Measurements from ENCODE around the gene TTLL7.

Gene TTLL7

GRCh38 chr1:84012018-84012417 lies 13.1 kb upstream of the TTLL7 start:
- Histone ChIP-seq H3K9ac (ENCODE audit: low read depth, low read length) (no peak overlapping the region), H3K4me3 (ENCODE audit: low read depth, low read length) (no peak overlapping the region), H3K9me3 (ENCODE audit: control insufficient read depth, insufficient read depth, low read length) (no peaks in the 10 kb centered on the region), H3K27ac (ENCODE audit: low read depth, low read length) (no peak overlapping the region), H3K27me3 (ENCODE audit: control insufficient read depth, insufficient read depth, low read length) (peaks cover 9% of the 10 kb centered on the region; the same call in 1 of the 2 replicates), H3K4me1 (ENCODE audit: control insufficient read depth, insufficient read depth, low read length) (no peaks in the 10 kb centered on the region), H3K36me3 (ENCODE audit: control insufficient read depth, insufficient read depth, low read length) (no peaks in the 10 kb centered on the region)

GRCh38 chr1:84010136-84010535 lies 11.2 kb upstream of the TTLL7 start:
- Histone ChIP-seq H3K27ac (ENCODE audit: low read depth, low read length) (no peak overlapping the region), H3K9ac (ENCODE audit: low read depth, low read length) (no peak overlapping the region), H3K36me3 (ENCODE audit: control insufficient read depth, insufficient read depth, low read length) (no peaks in the 10 kb centered on the region), H3K27me3 (ENCODE audit: control insufficient read depth, insufficient read depth, low read length) (peaks cover 14% of the 10 kb centered on the region; the same call in 1 of the 2 replicates), H3K4me1 (ENCODE audit: control insufficient read depth, insufficient read depth, low read length) (no peaks in the 10 kb centered on the region), H3K9me3 (ENCODE audit: control insufficient read depth, insufficient read depth, low read length) (no peaks in the 10 kb centered on the region), H3K4me3 (ENCODE audit: low read depth, low read length) (no peak overlapping the region)

DNA sequence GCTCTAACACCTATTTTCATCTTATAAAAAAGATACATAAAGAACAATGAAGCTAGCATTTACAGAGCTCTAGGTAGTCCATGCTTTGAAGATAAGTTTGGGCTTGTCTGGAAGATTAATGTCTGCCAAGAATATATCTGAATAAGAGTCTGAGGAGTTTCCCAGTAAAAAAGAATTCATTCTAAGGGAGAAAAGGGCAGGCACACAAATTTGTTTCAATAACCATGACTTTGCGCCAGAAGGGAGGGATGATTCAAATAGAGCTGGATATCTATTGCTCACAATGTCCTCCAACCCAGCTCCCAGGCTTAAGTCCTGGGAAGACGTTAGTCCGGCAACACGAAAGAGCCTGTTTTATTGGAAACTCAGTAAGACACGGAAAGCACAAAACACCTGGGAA lies 9.7 kb upstream of the TTLL7 start:
- Histone ChIP-seq H3K4me3 (ENCODE audit: low read depth, low read length) (no peak overlapping the region), H3K36me3 (ENCODE audit: control insufficient read depth, insufficient read depth, low read length) (no peaks in the 10 kb centered on the region), H3K9me3 (ENCODE audit: control insufficient read depth, insufficient read depth, low read length) (no peaks in the 10 kb centered on the region), H3K27me3 (ENCODE audit: control insufficient read depth, insufficient read depth, low read length) (peaks cover 14% of the 10 kb centered on the region; the same call in 1 of the 2 replicates), H3K4me1 (ENCODE audit: control insufficient read depth, insufficient read depth, low read length) (no peaks in the 10 kb centered on the region), H3K27ac (ENCODE audit: low read depth, low read length) (no peak overlapping the region), H3K9ac (ENCODE audit: low read depth, low read length) (no peak overlapping the region)

- no peak overlapping the region for H3K27ac ChIP-seq (ENCODE audit: low read depth, low read length)
- H3K9me3 ChIP-seq (ENCODE audit: control insufficient read depth, insufficient read depth, low read length) = no peaks in the 10 kb centered on the region
- H3K36me3 ChIP-seq (ENCODE audit: control insufficient read depth, insufficient read depth, low read length) = no peaks in the 10 kb centered on the region
- peaks cover 32% of the 10 kb centered on the region for H3K27me3 ChIP-seq (ENCODE audit: control insufficient read depth, insufficient read depth, low read length)
- H3K9ac ChIP-seq (ENCODE audit: low read depth, low read length) = no peak overlapping the region
- no peaks in the 10 kb centered on the region for H3K4me1 ChIP-seq (ENCODE audit: control insufficient read depth, insufficient read depth, low read length)
- no peak overlapping the region for H3K4me3 ChIP-seq (ENCODE audit: low read depth, low read length)
Measured at GRCh38 chr1:84006591-84006990, 7.7 kb upstream of the TTLL7 start.

GRCh38 chr1:84001501-84001900 lies 2.6 kb upstream of the TTLL7 start:
- Histone ChIP-seq H3K9me3 (ENCODE audit: control insufficient read depth, insufficient read depth, low read length) (no peaks in the 10 kb centered on the region), H3K9ac (ENCODE audit: low read depth, low read length) (no peak overlapping the region), H3K4me1 (ENCODE audit: control insufficient read depth, insufficient read depth, low read length) (peaks cover 6% of the 10 kb centered on the region), H3K27me3 (ENCODE audit: control insufficient read depth, insufficient read depth, low read length) (peaks cover 69% of the 10 kb centered on the region), H3K27ac (ENCODE audit: low read depth, low read length) (no peak overlapping the region), H3K4me3 (ENCODE audit: low read depth, low read length) (no peak overlapping the region), H3K36me3 (ENCODE audit: control insufficient read depth, insufficient read depth, low read length) (no peaks in the 10 kb centered on the region)

GRCh38 chr1:84000954-84001495 lies 2.1 kb upstream of the TTLL7 start:
- Histone ChIP-seq H3K9me3 (ENCODE audit: control insufficient read depth, insufficient read depth, low read length) (no peaks in the 10 kb centered on the region), H3K27ac (ENCODE audit: low read depth, low read length) (no peak overlapping the region), H3K4me1 (ENCODE audit: control insufficient read depth, insufficient read depth, low read length) (peaks cover 6% of the 10 kb centered on the region), H3K27me3 (ENCODE audit: control insufficient read depth, insufficient read depth, low read length) (peaks cover 74% of the 10 kb centered on the region), H3K36me3 (ENCODE audit: control insufficient read depth, insufficient read depth, low read length) (no peaks in the 10 kb centered on the region), H3K4me3 (ENCODE audit: low read depth, low read length) (no peak overlapping the region), H3K9ac (ENCODE audit: low read depth, low read length) (no peak overlapping the region)

GRCh38 chr1:84000196-84000885 lies 1.4 kb upstream of the TTLL7 start:
- Histone ChIP-seq H3K4me1 (ENCODE audit: control insufficient read depth, insufficient read depth, low read length) (peaks cover 6% of the 10 kb centered on the region), H3K36me3 (ENCODE audit: control insufficient read depth, insufficient read depth, low read length) (no peaks in the 10 kb centered on the region), H3K4me3 (ENCODE audit: low read depth, low read length) (no peak overlapping the region), H3K9me3 (ENCODE audit: control insufficient read depth, insufficient read depth, low read length) (no peaks in the 10 kb centered on the region), H3K27ac (ENCODE audit: low read depth, low read length) (no peak overlapping the region), H3K27me3 (ENCODE audit: control insufficient read depth, insufficient read depth, low read length) (peaks cover 74% of the 10 kb centered on the region), H3K9ac (ENCODE audit: low read depth, low read length) (no peak overlapping the region)

GRCh38 chr1:83999316-83999819 lies 436 bp upstream of the TTLL7 start:
- H3K4me3 ChIP-seq (ENCODE audit: low read depth, low read length) = peak overlapping the region; percentile 94
- peak overlapping the region; percentile 72 for H3K27ac ChIP-seq (ENCODE audit: low read depth, low read length)
- H3K27me3 ChIP-seq (ENCODE audit: control insufficient read depth, insufficient read depth, low read length) = peaks cover 79% of the 10 kb centered on the region
- peak overlapping the region; percentile 92 for H3K9ac ChIP-seq (ENCODE audit: low read depth, low read length)
- peaks cover 6% of the 10 kb centered on the region for H3K4me1 ChIP-seq (ENCODE audit: control insufficient read depth, insufficient read depth, low read length)
- H3K36me3 ChIP-seq (ENCODE audit: control insufficient read depth, insufficient read depth, low read length) = no peaks in the 10 kb centered on the region
- H3K9me3 ChIP-seq (ENCODE audit: control insufficient read depth, insufficient read depth, low read length) = no peaks in the 10 kb centered on the region

- H3K9me3 ChIP-seq (ENCODE audit: control insufficient read depth, insufficient read depth, low read length) = no peaks in the 10 kb centered on the region
- H3K27me3 ChIP-seq (ENCODE audit: control insufficient read depth, insufficient read depth, low read length) = peaks cover 76% of the 10 kb centered on the region
- no peak overlapping the region for H3K9ac ChIP-seq (ENCODE audit: low read depth, low read length)
- H3K36me3 ChIP-seq (ENCODE audit: control insufficient read depth, insufficient read depth, low read length) = no peaks in the 10 kb centered on the region
- H3K4me1 ChIP-seq (ENCODE audit: control insufficient read depth, insufficient read depth, low read length) = peaks cover 6% of the 10 kb centered on the region
- H3K27ac ChIP-seq (ENCODE audit: low read depth, low read length) = no peak overlapping the region
- H3K4me3 ChIP-seq (ENCODE audit: low read depth, low read length) = peak overlapping the region; percentile 94
Measured at GRCh38 chr1:83998205-83998497, 781 bp downstream of the TTLL7 start.

GRCh38 chr1:83997631-83998030 lies 1.3 kb downstream of the TTLL7 start:
- H3K9ac ChIP-seq (ENCODE audit: low read depth, low read length) = no peak overlapping the region
- H3K36me3 ChIP-seq (ENCODE audit: control insufficient read depth, insufficient read depth, low read length) = no peaks in the 10 kb centered on the region
- peaks cover 6% of the 10 kb centered on the region for H3K4me1 ChIP-seq (ENCODE audit: control insufficient read depth, insufficient read depth, low read length)
- H3K9me3 ChIP-seq (ENCODE audit: control insufficient read depth, insufficient read depth, low read length) = no peaks in the 10 kb centered on the region
- no peak overlapping the region for H3K27ac ChIP-seq (ENCODE audit: low read depth, low read length)
- no peak overlapping the region for H3K4me3 ChIP-seq (ENCODE audit: low read depth, low read length)
- H3K27me3 ChIP-seq (ENCODE audit: control insufficient read depth, insufficient read depth, low read length) = peaks cover 71% of the 10 kb centered on the region

- Histone ChIP-seq H3K9ac (ENCODE audit: low read depth, low read length) (no peak overlapping the region), H3K9me3 (ENCODE audit: control insufficient read depth, insufficient read depth, low read length) (no peaks in the 10 kb centered on the region), H3K27me3 (ENCODE audit: control insufficient read depth, insufficient read depth, low read length) (peaks cover 61% of the 10 kb centered on the region), H3K4me3 (ENCODE audit: low read depth, low read length) (no peak overlapping the region), H3K4me1 (ENCODE audit: control insufficient read depth, insufficient read depth, low read length) (peaks cover 6% of the 10 kb centered on the region), H3K36me3 (ENCODE audit: control insufficient read depth, insufficient read depth, low read length) (no peaks in the 10 kb centered on the region), H3K27ac (ENCODE audit: low read depth, low read length) (no peak overlapping the region)
Measured at GRCh38 chr1:83996621-83997020, 2.3 kb downstream of the TTLL7 start.

All from HUES48 (cell line).